ENCODE data around the gene NR2F1. TPM values are rescaled to one million over a fixed set of nuclear protein-coding genes. Genes with fewer than 3 reads are reported as not detected.

NR2F1 gene
- total and polyA plus RNA-seq, 2 donors (not counting 3 experiments of a cell fraction or from before 2014, with no cell fraction given) = 21.5 to 38.7 TPM

DNA sequence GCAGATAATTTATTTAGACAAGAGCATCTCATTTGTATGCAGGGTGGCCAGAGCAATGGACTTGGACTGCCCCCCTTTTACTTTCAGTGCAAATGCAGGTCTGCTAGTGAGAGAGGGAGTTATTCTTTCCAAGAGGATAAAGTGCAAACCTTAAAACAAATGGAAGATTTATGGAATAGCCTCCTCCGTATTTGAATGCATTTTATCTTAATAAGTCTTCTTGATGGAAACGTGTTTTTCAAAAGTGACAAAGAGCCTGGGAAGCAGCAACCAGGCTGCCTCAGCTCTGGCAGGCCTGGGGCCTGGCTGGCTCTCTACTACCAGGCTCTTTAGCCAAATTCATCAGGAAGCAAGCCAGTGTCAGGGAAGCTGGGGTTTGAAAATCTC is 6.8 kb downstream of the NR2F1 start:
- peaks cover 4 to 9% of the 10 kb centered on the region in 2 experiments for H3K36me3 ChIP-seq (ENCODE audit: control insufficient read depth in 2 of 2, extremely low read depth in 1 of 2, insufficient read depth in 2 of 2, low read length in 2 of 2)
- dilution Hi-C loops (cut with MboI; ENCODE audit: extremely low pct_ligation_motif_present, low sequenced_read_pairs) (no loop called here), intact Hi-C loops (cut with micrococcal nuclease) (loop anchor here (10.0 kb wide), 1 partner anchor 435 kb away; no protein-coding TSS in a partner anchor)
- no TSS peak for BruUV-seq (replicated peaks)
- peaks cover 14% of the 10 kb centered on the region for H3K4me1 ChIP-seq (ENCODE audit: control insufficient read depth, extremely low read depth, insufficient read depth, low read length)
- no peak overlapping the region for H3K9ac ChIP-seq (replicated peaks; ENCODE audit: extremely low read depth, insufficient read depth, low read length)
- H3K27ac ChIP-seq (ENCODE audit: insufficient read depth, low read depth, low read length) = no peak overlapping the region
- ChIA-PET POLR2A (no interaction called here), CTCF (interaction anchor here (1.5 to 1.9 kb wide), 2 partner anchors 18 to 212 kb away, joined by 6 to 9 read pairs; no protein-coding TSS in a partner anchor)
- no peak overlapping the region for H2AFZ ChIP-seq (ENCODE audit: low read depth, low read length)
- no peak for DNase-seq (ENCODE audit: low read depth, low spot score)
- no peaks in the 10 kb centered on the region for H4K20me1 ChIP-seq (replicated peaks; ENCODE audit: control insufficient read depth, extremely low read depth, insufficient read depth, low read length)
- H3K9me1 ChIP-seq (replicated peaks; ENCODE audit: control insufficient read depth, extremely low read depth, insufficient read depth, low read length) = no peaks in the 10 kb centered on the region
- no peak for TF ChIP-seq MYC (IDR thresholded peaks at IDR 0.05; ENCODE audit: low read depth, low read length)
- TF ChIP-seq, protein P1, sequence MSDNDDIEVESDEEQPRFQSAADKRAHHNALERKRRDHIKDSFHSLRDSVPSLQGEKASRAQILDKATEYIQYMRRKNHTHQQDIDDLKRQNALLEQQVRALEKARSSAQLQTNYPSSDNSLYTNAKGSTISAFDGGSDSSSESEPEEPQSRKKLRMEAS (IDR thresholded peaks at IDR 0.05; ENCODE audit: insufficient read depth, insufficient read length) = no peak
- TF ChIP-seq POLR2A (IDR thresholded peaks at IDR 0.05; ENCODE audit: low read depth, low read length) = no peak
- H3K4me3 ChIP-seq (replicated peaks in 1 of 3; ENCODE audit: insufficient read depth in 1 of 3, low read depth in 1 of 3, low read length in 3 of 3) = no peak overlapping the region
- H3K4me2 ChIP-seq (ENCODE audit: insufficient read depth, low read length) = no peak overlapping the region
- H3K27me3 ChIP-seq (ENCODE audit: control insufficient read depth in 2 of 2, insufficient read depth in 2 of 2, low read length in 2 of 2) = no peaks in the 10 kb centered on the region
- H3K79me2 ChIP-seq (ENCODE audit: control insufficient read depth, insufficient read depth, low read length) = peaks cover 75% of the 10 kb centered on the region
- H3K9me3 ChIP-seq (replicated peaks; ENCODE audit: control insufficient read depth, insufficient read depth, low read length) = no peaks in the 10 kb centered on the region
- peak; percentile 55 for FAIRE-seq

DNA sequence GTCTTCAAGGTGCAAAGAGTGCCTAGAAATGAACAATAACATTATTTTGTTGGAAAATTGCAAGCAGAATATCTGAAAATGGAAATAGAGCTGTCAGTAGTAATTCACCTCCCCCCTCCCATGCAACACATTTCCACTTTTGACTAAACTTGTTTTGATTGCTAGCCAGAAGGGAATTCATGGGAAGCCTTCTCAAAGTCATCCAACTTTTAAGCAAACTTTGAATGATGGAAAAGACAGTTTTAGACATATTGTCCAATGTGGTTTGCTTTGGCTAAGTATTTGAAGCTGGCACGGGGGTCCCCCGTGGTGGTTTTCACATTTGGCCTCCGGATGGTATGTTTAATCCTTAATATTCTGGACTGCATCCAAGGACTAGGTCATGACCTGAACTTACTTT is 7.5 kb downstream of the NR2F1 start:
- peaks cover 4 to 10% of the 10 kb centered on the region in 2 experiments for H3K36me3 ChIP-seq (ENCODE audit: control insufficient read depth in 2 of 2, extremely low read depth in 1 of 2, insufficient read depth in 2 of 2, low read length in 2 of 2)
- intact Hi-C loops (cut with micrococcal nuclease) (no loop called here), dilution Hi-C loops (cut with MboI; ENCODE audit: extremely low pct_ligation_motif_present, low sequenced_read_pairs) (no loop called here)
- POLR2A ChIA-PET = no interaction called here
- FAIRE-seq (peak; percentile 68), DNase-seq (ENCODE audit: low read depth, low spot score) (no peak)
- H2AFZ ChIP-seq (ENCODE audit: low read depth, low read length) = no peak overlapping the region
- H3K79me2 ChIP-seq (ENCODE audit: control insufficient read depth, insufficient read depth, low read length) = peaks cover 69% of the 10 kb centered on the region
- no peaks in the 10 kb centered on the region for H4K20me1 ChIP-seq (replicated peaks; ENCODE audit: control insufficient read depth, extremely low read depth, insufficient read depth, low read length)
- H3K9me1 ChIP-seq (replicated peaks; ENCODE audit: control insufficient read depth, extremely low read depth, insufficient read depth, low read length) = no peaks in the 10 kb centered on the region
- H3K9me3 ChIP-seq (replicated peaks; ENCODE audit: control insufficient read depth, insufficient read depth, low read length) = no peaks in the 10 kb centered on the region
- peaks cover 14% of the 10 kb centered on the region for H3K4me1 ChIP-seq (ENCODE audit: control insufficient read depth, extremely low read depth, insufficient read depth, low read length)
- no peak overlapping the region for H3K4me3 ChIP-seq (replicated peaks in 1 of 3; ENCODE audit: insufficient read depth in 1 of 3, low read depth in 1 of 3, low read length in 3 of 3)
- no TSS peak for BruUV-seq (replicated peaks)
- H3K27ac ChIP-seq (ENCODE audit: insufficient read depth, low read depth, low read length) = no peak overlapping the region
- TF ChIP-seq JUN (IDR thresholded peaks at IDR 0.05; ENCODE audit: borderline replicate concordance, insufficient read depth, insufficient read length, low read depth) = no peak
- TF ChIP-seq POLR2A (IDR thresholded peaks at IDR 0.05; ENCODE audit: low read depth, low read length) = no peak
- TF ChIP-seq, protein P2, sequence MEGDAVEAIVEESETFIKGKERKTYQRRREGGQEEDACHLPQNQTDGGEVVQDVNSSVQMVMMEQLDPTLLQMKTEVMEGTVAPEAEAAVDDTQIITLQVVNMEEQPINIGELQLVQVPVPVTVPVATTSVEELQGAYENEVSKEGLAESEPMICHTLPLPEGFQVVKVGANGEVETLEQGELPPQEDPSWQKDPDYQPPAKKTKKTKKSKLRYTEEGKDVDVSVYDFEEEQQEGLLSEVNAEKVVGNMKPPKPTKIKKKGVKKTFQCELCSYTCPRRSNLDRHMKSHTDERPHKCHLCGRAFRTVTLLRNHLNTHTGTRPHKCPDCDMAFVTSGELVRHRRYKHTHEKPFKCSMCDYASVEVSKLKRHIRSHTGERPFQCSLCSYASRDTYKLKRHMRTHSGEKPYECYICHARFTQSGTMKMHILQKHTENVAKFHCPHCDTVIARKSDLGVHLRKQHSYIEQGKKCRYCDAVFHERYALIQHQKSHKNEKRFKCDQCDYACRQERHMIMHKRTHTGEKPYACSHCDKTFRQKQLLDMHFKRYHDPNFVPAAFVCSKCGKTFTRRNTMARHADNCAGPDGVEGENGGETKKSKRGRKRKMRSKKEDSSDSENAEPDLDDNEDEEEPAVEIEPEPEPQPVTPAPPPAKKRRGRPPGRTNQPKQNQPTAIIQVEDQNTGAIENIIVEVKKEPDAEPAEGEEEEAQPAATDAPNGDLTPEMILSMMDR (IDR thresholded peaks at IDR 0.05; ENCODE audit: extremely low read depth in 1 of 2, insufficient read depth in 1 of 2, low read depth in 1 of 2, low read length in 2 of 2) = no peak
- TF ChIP-seq MYC (IDR thresholded peaks at IDR 0.05; ENCODE audit: low read depth, low read length) = no peak
- no peak for TF ChIP-seq FOS (IDR thresholded peaks at IDR 0.05; ENCODE audit: borderline replicate concordance, insufficient read depth, low read length)
- TF ChIP-seq GATA2 (IDR thresholded peaks at IDR 0.05; ENCODE audit: insufficient read depth, insufficient read length, low read depth, low read length) = no peak
- TF ChIP-seq EZH2 (IDR thresholded peaks at IDR 0.05; ENCODE audit: borderline replicate concordance, low read depth, low read length, severe bottlenecking) = no peak
- TF ChIP-seq, protein P1 (IDR thresholded peaks at IDR 0.05; ENCODE audit: insufficient read depth, insufficient read length) = no peak
- TF ChIP-seq POLR2AphosphoS5 (IDR thresholded peaks at IDR 0.05; ENCODE audit: insufficient read depth, low read depth, low read length) = no peak
- no peak overlapping the region for H3K4me2 ChIP-seq (ENCODE audit: insufficient read depth, low read length)
- H3K9ac ChIP-seq (replicated peaks; ENCODE audit: extremely low read depth, insufficient read depth, low read length) = no peak overlapping the region
- CTCF ChIA-PET = interaction anchor here (1.1 to 1.9 kb wide), 4 partner anchors 7 to 211 kb away, joined by 3 to 9 read pairs (median 5); partner anchors contain the start of gene NR2F1
- H3K27me3 ChIP-seq (ENCODE audit: control insufficient read depth in 2 of 2, insufficient read depth in 2 of 2, low read length in 2 of 2) = no peaks in the 10 kb centered on the region
